GM12873 (cell line): ENCODE results near the gene OLFM3.

Source experiments
- CTCF ChIP-seq: IDR thresholded peaks from 2 replicates; pipeline ENCODE4 v1.5.1; 2012; ENCODE audit warnings: low read depth, mild to moderate bottlenecking, moderate library complexity, low read length, control low read depth; ENCODE audit not compliant: insufficient read depth; ENCODE audit errors: missing control alignments

OLFM3 gene

DNA sequence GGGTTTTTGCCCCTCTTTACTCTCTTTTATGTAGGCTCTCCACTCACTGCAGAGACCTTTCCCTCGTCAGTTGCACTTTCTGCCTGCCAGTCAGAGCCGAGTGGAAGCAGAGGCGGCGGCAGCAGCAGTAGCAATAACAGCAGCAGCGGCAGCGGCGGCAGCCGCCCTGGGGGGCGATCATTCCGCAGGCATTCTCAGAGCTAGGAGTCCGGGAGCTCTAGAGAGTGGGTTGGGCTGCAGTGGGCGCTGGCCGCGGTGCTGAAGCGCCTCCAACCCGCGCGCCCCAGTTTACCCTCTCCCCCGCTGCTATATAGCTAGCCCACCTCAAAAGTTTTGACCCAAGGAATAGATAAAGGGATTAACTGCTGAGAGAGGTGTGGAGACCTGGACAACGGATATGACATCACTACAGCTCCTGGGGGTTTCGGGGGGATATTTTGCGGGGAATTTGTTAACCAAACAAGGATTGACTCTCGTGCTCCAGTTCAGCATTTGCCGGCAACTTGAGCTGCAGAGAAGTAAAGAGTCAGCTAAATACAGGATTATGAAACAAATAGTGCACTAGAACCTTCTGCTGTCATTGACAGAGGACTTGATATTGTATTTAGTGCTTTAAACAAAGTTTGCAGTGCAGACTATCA lies at the start of gene OLFM3:
Gene OLFM3, minus strand, starts transcription at position 102 of the 641 bp plus-strand sequence.
- TF ChIP-seq CTCF, result no peak

GRCh38 chr1:102045752-102046151 lies 49.0 kb upstream of the OLFM3 start:
- TF ChIP-seq CTCF, result no peak

GRCh38 chr1:102032534-102032933 lies 35.8 kb upstream of the OLFM3 start:
- TF ChIP-seq CTCF, result no peak

- TF ChIP-seq CTCF, result no peak
These were observed 22.8 kb upstream of the OLFM3 start for GRCh38 chr1:102019530-102019929.

GRCh38 chr1:102015728-102016127 lies 19.0 kb upstream of the OLFM3 start:
- TF ChIP-seq CTCF, result no peak

DNA sequence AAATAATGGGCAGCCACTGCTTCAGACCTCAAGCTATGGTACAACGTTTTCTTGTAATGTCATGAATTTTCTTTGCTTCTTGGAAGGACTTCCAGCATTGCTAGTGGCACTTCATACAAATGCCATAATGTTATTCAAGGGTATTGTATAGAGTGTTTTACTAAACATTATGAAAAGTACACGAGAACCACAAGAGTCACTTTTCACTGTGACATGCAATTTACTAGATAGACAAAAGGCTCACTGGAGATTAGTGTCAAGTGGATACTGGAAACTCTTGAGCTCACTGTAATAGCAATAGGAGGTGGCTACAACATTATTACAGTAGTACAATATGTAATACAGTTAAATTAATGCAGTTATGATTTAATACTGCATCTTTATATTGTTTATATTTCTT lies 5.3 kb upstream of the OLFM3 start:
- TF ChIP-seq CTCF, result no peak

- no peak for TF ChIP-seq CTCF
These were observed 561 bp downstream of the OLFM3 start for GRCh38 chr1:101995984-101996745.
